ENCODE results near the gene STK4.

STK4 gene

GRCh38 chr20:45085867-45086266 lies 119.6 kb downstream of the STK4 start:
- TF ChIP-seq TAF1 (IDR thresholded peaks at IDR 0.05; ENCODE audit: borderline replicate concordance, insufficient read depth, low read length) (no peak), POLR2AphosphoS5 (IDR thresholded peaks at IDR 0.05; ENCODE audit: low read depth, low read length) (no peak), FOXP2 (optimal IDR thresholded peaks at IDR 0.05; ENCODE audit: borderline replicate concordance, extremely low read depth, extremely low read length, insufficient read depth) (no peak), SIN3A (IDR thresholded peaks at IDR 0.05; ENCODE audit: borderline replicate concordance, insufficient read depth, low read length) (no peak)
- TF ChIP-seq, protein P1, sequence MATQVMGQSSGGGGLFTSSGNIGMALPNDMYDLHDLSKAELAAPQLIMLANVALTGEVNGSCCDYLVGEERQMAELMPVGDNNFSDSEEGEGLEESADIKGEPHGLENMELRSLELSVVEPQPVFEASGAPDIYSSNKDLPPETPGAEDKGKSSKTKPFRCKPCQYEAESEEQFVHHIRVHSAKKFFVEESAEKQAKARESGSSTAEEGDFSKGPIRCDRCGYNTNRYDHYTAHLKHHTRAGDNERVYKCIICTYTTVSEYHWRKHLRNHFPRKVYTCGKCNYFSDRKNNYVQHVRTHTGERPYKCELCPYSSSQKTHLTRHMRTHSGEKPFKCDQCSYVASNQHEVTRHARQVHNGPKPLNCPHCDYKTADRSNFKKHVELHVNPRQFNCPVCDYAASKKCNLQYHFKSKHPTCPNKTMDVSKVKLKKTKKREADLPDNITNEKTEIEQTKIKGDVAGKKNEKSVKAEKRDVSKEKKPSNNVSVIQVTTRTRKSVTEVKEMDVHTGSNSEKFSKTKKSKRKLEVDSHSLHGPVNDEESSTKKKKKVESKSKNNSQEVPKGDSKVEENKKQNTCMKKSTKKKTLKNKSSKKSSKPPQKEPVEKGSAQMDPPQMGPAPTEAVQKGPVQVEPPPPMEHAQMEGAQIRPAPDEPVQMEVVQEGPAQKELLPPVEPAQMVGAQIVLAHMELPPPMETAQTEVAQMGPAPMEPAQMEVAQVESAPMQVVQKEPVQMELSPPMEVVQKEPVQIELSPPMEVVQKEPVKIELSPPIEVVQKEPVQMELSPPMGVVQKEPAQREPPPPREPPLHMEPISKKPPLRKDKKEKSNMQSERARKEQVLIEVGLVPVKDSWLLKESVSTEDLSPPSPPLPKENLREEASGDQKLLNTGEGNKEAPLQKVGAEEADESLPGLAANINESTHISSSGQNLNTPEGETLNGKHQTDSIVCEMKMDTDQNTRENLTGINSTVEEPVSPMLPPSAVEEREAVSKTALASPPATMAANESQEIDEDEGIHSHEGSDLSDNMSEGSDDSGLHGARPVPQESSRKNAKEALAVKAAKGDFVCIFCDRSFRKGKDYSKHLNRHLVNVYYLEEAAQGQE (IDR thresholded peaks at IDR 0.05; ENCODE audit: insufficient read depth in 1 of 2, low read depth in 2 of 2, low read length in 2 of 2), result no peak

DNA sequence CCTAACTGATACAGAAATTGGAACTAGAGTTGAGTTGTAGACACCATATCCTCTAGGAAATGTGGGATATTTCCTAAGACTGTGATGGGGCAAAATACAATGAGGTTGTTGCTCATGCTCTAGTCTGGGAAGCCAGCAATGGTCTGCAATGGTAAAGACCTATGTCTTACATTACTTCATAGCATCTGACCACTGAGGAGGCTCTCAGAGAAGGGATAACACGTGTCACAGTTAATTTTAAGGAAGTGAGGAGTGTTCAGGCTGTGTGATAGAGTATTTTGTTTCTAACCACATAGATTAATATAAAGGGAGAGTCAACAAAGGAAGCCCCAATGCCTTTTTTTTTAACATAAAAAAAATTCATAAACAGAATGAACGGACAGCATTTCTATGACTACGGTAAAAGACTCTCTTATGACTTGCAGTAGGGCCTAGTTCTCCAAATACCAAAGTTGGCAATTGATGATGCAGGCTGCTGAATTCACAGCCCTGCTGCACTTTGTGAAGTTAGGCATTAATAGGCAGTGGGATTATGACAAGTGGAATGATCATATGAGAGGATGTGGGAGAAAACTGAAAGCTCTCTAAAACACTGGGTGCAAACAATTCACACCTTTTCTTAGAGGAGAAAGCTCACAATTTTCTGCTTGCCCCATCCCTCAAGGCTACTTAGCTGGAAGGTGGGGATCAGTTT lies 120.9 kb downstream of the STK4 start:
- TF ChIP-seq SIN3A (IDR thresholded peaks at IDR 0.05; ENCODE audit: borderline replicate concordance, insufficient read depth, low read length) (no peak), POLR2AphosphoS5 (IDR thresholded peaks at IDR 0.05; ENCODE audit: low read depth, low read length) (no peak), FOXP2 (optimal IDR thresholded peaks at IDR 0.05; ENCODE audit: borderline replicate concordance, extremely low read depth, extremely low read length, insufficient read depth) (no peak), TAF1 (IDR thresholded peaks at IDR 0.05; ENCODE audit: borderline replicate concordance, insufficient read depth, low read length) (no peak)
- TF ChIP-seq, protein P1 (IDR thresholded peaks at IDR 0.05; ENCODE audit: insufficient read depth in 1 of 2, low read depth in 2 of 2, low read length in 2 of 2), result no peak

DNA sequence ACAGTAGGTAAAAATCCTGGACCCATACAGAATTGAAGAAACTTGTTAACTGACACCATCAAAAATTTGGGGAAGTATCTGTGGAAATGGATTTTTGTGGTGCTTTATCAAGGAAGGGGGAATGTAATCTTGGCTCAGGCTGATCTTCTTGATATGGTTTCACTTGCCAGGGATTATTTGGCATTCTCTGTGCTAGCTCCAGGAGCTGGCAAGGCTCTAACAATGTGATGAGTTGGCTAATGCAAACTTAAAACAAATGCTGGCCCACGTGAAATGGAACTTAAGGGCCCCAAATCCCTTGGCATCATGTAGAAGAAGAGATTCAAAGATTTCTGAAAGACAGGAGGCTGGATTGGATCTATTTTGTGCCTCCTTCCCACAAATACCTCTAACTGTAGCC lies 121.5 kb downstream of the STK4 start:
- TF ChIP-seq, protein P1 (IDR thresholded peaks at IDR 0.05; ENCODE audit: insufficient read depth in 1 of 2, low read depth in 2 of 2, low read length in 2 of 2), result no peak
- TF ChIP-seq FOXP2 (optimal IDR thresholded peaks at IDR 0.05; ENCODE audit: borderline replicate concordance, extremely low read depth, extremely low read length, insufficient read depth) (no peak), POLR2AphosphoS5 (IDR thresholded peaks at IDR 0.05; ENCODE audit: low read depth, low read length) (no peak)

GRCh38 chr20:45088247-45088646 lies 121.9 kb downstream of the STK4 start:
- no peak for TF ChIP-seq POLR2AphosphoS5 (IDR thresholded peaks at IDR 0.05; ENCODE audit: low read depth, low read length)
- no peak for TF ChIP-seq TAF1 (IDR thresholded peaks at IDR 0.05; ENCODE audit: borderline replicate concordance, insufficient read depth, low read length)
- TF ChIP-seq FOXP2 (optimal IDR thresholded peaks at IDR 0.05; ENCODE audit: borderline replicate concordance, extremely low read depth, extremely low read length, insufficient read depth), result no peak
- no peak for TF ChIP-seq SIN3A (IDR thresholded peaks at IDR 0.05; ENCODE audit: borderline replicate concordance, insufficient read depth, low read length)

GRCh38 chr20:45090481-45090880 lies 124.2 kb downstream of the STK4 start:
- TF ChIP-seq, protein P1 (IDR thresholded peaks at IDR 0.05; ENCODE audit: insufficient read depth in 1 of 2, low read depth in 2 of 2, low read length in 2 of 2), result no peak
- no peak for TF ChIP-seq FOXP2 (optimal IDR thresholded peaks at IDR 0.05; ENCODE audit: borderline replicate concordance, extremely low read depth, extremely low read length, insufficient read depth)
- TF ChIP-seq SIN3A (IDR thresholded peaks at IDR 0.05; ENCODE audit: borderline replicate concordance, insufficient read depth, low read length), result no peak
- no peak for TF ChIP-seq TAF1 (IDR thresholded peaks at IDR 0.05; ENCODE audit: borderline replicate concordance, insufficient read depth, low read length)
- TF ChIP-seq POLR2AphosphoS5 (IDR thresholded peaks at IDR 0.05; ENCODE audit: low read depth, low read length), result no peak
